ENCODE measurements around the gene ARL13A. TPM values are rescaled to one million over a fixed set of nuclear protein-coding genes. Genes with fewer than 3 reads are reported as not detected.

The ARL13A gene
- total and polyA plus RNA-seq, 2 of the 8 experiments (the other 6 are each of a cell fraction or from before 2014, with no cell fraction given) = not detected

- Histone ChIP-seq H4K8ac (ENCODE audit: extremely low read depth, insufficient read depth, low read length) (no peak overlapping the region), H3K18ac (ENCODE audit: extremely low read depth, low read length) (no peak overlapping the region), H3K9ac (replicated peaks in 1 of 4; ENCODE audit: extremely low read depth in 1 of 4, low read depth in 3 of 4, low read length in 3 of 4) (no peak overlapping the region), H4K5ac (ENCODE audit: insufficient read length, low read depth, low read length) (no peak overlapping the region), H2BK5ac (ENCODE audit: low read depth, low read length) (no peak overlapping the region), H3K79me1 (ENCODE audit: low read depth, low read length) (no peaks in the 10 kb centered on the region), H3K27ac (ENCODE audit: low read depth, low read length) (no peak overlapping the region), H2BK20ac (ENCODE audit: low read length) (no peak overlapping the region), H2AFZ (ENCODE audit: low read length) (no peak overlapping the region), H2BK15ac (ENCODE audit: low read length) (no peak overlapping the region), H3K36me3 (ENCODE audit: control insufficient read depth in 2 of 4, insufficient read depth in 4 of 4, low read length in 3 of 4) (no peaks in the 10 kb centered on the region), H3K4ac (replicated peaks; ENCODE audit: insufficient read length, low read depth, low read length) (no peak overlapping the region), H3K23me2 (ENCODE audit: low read depth, low read length) (no peaks in the 10 kb centered on the region), H3K23ac (ENCODE audit: insufficient read length) (no peak overlapping the region), H3K14ac (ENCODE audit: insufficient read length) (no peak overlapping the region), H3K56ac (replicated peaks; ENCODE audit: insufficient read length, low read depth, low read length) (no peak overlapping the region), H2BK120ac (replicated peaks; ENCODE audit: low read depth, low read length) (no peak overlapping the region), H3K9me3 (ENCODE audit: insufficient read depth in 2 of 2, low read depth in 1 of 2, low read length in 1 of 2) (no peaks in the 10 kb centered on the region), H3K79me2 (ENCODE audit: control insufficient read depth in 1 of 2, insufficient read depth in 2 of 2, low read length in 2 of 2) (no peaks in the 10 kb centered on the region), H3K4me2 (ENCODE audit: insufficient read depth in 1 of 2, low read depth in 2 of 2, low read length in 2 of 2) (no peak overlapping the region), H2AK5ac (ENCODE audit: low read depth, low read length) (no peak overlapping the region), H4K20me1 (replicated peaks in 1 of 2; ENCODE audit: control insufficient read depth in 1 of 2, insufficient read depth in 2 of 2, low read length in 2 of 2) (no peaks in the 10 kb centered on the region), H4K91ac (replicated peaks; ENCODE audit: insufficient read length, low read length) (no peak overlapping the region), H3K27me3 (replicated peaks in 1 of 4; ENCODE audit: control insufficient read depth in 3 of 4, extremely low read depth in 1 of 4, insufficient read depth in 3 of 4, low read length in 3 of 4) (no peaks in the 10 kb centered on the region), H3K4me3 (ENCODE audit: extremely low read depth in 1 of 4, insufficient read depth in 2 of 4, low read depth in 3 of 4, low read length in 4 of 4) (no peak overlapping the region), H3K4me1 (replicated peaks in 1 of 4; ENCODE audit: control insufficient read depth in 3 of 4, insufficient read depth in 4 of 4, low read length in 3 of 4) (no peaks in the 10 kb centered on the region), H2BK12ac (ENCODE audit: low read depth, low read length) (no peak overlapping the region)
- ChIA-PET POLR2A (ENCODE audit: partially characterized antibody) (no interaction called here), CTCF (ENCODE audit: partially characterized antibody) (no interaction called here)
- 80% methylated on average over 1 of the region's 5 CpGs; no CpG with 5 or more reads in 1 of the 2 experiments for WGBS, 2 experiments (ENCODE audit: extremely low coverage in 1 of 2, insufficient coverage in 1 of 2, insufficient read length in 1 of 2, insufficient replicate concordance in 2 of 2, low coverage in 1 of 2, low lambda C conversion rate in 2 of 2, missing lambda C conversion rate in 1 of 2)
- FAIRE-seq = no peak
- no peak for DNase-seq (ENCODE audit: low read depth in 1 of 2, low spot score in 2 of 2)
- TF ChIP-seq USF2 (IDR thresholded peaks at IDR 0.05; ENCODE audit: low read length) (no peak), SAP30 (IDR thresholded peaks at IDR 0.05; ENCODE audit: insufficient read depth, insufficient replicate concordance, low read length) (no peak), CHD2 (IDR thresholded peaks at IDR 0.05; ENCODE audit: low read length) (no peak), BCL11A (IDR thresholded peaks at IDR 0.05; ENCODE audit: low read depth in 2 of 2, low read length in 2 of 2) (no peak), RNF2 (IDR thresholded peaks at IDR 0.05; ENCODE audit: borderline replicate concordance, low read depth, low read length, missing control alignments, poor library complexity, severe bottlenecking) (no peak), SIX5 (IDR thresholded peaks at IDR 0.05; ENCODE audit: low read depth, low read length) (no peak), KDM1A (IDR thresholded peaks at IDR 0.05; ENCODE audit: borderline replicate concordance, low read length) (no peak), ATF3 (IDR thresholded peaks at IDR 0.05; ENCODE audit: insufficient read depth, low read depth, low read length) (no peak), GTF2F1 (IDR thresholded peaks at IDR 0.05; ENCODE audit: borderline replicate concordance, low read depth, low read length) (no peak), RFX5 (IDR thresholded peaks at IDR 0.05; ENCODE audit: borderline replicate concordance, low read depth, low read length) (no peak), JUN (IDR thresholded peaks at IDR 0.05; ENCODE audit: low read depth, low read length) (no peak), JUND (IDR thresholded peaks at IDR 0.05; ENCODE audit: low read length) (no peak), SP1 (IDR thresholded peaks at IDR 0.05; ENCODE audit: low read depth, low read length) (no peak), SP2 (IDR thresholded peaks at IDR 0.05; ENCODE audit: low read length) (no peak)
Observed at GRCh38 chrX:100995469-100995868, 26.0 kb downstream of the ARL13A start.

All from H1 (cell line).